Right kidney (tissue), 1 donor: ENCODE data around the gene STON1.
"Not testable (repeated sequence)": the region's sequence is repeated elsewhere in the genome, so short reads cannot be mapped to it uniquely, and the experiment has no call there.

Source experiments
- DNase-seq: peaks from one replicate; pipeline ENCODE4 v3.0.0-alpha.2; 2016

STON1 gene

DNA sequence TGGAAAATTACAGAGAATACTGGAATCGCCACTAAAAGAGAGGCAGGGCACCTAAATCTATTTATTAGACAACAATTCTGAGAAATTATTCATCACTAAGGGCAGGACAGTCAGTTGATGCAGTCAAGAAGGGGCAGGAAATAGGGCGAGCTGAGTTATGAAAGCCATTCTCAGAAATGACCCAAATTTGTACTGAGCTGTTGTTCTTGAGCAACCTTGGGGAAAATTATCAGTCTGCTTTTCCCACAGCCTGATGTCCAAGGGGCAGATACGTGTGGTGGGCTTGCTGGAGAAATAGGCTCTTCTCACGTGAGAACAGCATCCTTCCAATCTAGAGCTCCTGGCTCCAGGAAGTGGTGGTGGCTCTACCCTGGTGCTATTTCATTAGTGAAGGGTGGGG, 38.6 kb downstream of the STON1 start:
- no peak for DNase-seq

DNA sequence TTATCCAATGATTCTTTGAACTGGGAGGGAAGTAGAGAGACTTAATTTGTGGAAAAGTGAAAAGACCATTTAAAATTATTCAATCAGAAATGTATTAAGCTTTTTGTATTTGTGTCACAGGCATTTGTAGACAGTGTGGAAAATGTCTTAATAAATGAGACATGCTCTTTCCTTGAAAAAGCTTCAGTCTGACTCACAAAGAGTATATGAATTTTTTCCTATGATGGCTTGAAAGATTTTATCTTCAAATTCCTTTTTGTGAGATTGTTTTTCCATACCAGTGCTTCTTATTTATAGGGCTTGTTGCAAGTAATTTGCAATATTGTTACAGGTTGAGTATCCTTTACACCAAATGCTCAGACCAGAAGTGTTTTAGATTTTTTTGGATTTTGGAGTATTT, 39.5 kb downstream of the STON1 start:
- no peak for DNase-seq

DNA sequence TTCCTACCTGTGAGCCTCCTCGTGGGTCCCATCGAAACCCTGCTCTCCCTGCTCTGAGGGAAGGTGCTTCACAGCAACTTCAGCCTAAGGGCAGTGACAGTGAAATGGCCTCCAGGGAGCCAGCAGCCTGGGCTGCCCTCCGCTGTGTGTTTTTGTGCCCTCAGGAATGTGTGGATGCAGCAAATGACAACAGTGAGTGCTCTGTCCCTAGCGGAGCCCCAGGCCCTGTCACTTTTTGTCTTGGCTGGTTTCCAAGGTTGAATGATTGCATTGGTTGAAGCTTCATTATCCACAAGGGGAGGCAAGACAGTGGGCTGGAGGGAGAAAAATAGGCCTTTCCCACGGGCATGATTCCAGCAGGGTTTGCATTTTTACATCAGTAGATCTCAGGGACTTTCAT, 42.9 kb downstream of the STON1 start:
- no peak for DNase-seq

DNA sequence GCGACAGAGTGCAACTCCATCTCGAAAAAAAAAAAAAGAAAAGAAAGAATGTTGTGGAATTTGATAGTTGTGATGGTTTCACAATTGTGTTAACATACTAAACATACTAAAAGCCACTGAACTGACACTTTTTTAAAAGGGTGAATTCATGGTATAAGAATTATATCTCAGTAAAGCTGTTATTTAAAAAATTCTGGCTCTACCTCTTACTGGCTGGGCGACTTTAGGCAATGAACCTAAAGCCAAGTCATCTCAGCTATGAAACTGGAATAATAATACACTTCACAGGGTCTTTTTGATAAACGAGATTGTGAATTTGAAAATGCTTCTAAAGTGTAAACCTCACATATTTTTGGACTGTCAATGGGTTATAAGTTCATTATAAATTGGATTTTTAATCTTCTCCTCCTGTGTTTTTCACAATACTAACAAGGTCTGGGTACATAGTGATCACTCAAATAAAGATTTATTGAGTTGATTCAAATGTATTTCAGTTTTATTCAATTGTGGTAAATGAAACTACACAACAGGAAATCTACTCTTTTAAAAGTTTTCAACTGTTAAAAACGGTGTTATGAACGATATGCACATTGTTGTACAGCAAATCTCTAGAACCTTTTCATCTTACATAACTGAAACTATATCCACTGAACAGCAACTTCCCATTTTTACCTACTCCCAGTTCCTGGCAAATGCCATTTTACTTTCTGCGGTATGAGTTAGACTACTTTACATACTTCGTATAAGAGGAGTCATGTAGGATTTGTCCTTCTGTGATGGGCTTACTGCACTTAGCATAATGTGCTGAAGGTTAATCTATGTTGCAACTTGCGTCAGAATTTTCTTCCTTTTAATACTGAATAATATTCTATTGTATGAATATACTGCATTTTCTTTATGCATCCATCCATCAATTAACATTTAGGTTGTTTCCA, 44.7 kb downstream of the STON1 start:
- no peak for DNase-seq

DNA sequence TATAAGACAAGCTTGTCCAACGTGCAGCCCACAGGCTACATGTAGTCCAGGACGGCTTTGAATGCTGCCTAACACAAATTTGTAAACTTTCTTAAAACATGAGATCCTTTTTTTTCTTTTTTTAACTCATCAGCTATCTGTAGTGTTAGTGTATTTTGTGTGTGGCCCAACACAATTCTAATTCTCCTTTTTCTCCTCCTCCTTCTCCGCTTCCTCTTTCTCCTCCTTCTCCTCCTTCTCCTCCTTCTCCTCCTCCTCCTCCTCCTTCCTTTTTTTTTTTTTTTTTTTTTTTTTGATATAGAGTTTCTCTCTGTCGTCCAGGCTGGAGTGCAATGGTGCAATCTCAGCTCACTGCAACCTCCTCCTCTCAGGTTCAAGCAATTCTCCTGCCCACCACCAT, 48.4 kb downstream of the STON1 start:
- no peak for DNase-seq

DNA sequence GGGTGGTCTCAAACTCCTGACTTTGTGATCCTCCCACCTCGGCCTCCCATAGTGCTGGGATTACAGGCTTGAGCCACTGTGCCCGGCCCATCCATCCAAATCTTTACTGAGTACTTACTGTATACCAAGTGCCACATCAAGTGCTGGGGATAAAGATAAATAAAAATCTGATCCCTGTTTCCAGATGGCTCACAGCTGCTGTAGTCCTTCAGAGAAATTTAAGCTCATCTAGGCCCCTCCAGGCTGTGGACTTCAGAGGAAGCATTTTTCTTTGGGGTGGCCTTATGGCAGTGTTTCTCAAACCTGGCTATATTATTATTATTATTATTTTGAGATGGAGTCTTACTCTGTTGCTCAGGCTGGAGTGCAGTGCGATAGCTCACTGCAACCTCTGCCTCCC, 54.0 kb downstream of the STON1 start:
- no peak for DNase-seq

DNA sequence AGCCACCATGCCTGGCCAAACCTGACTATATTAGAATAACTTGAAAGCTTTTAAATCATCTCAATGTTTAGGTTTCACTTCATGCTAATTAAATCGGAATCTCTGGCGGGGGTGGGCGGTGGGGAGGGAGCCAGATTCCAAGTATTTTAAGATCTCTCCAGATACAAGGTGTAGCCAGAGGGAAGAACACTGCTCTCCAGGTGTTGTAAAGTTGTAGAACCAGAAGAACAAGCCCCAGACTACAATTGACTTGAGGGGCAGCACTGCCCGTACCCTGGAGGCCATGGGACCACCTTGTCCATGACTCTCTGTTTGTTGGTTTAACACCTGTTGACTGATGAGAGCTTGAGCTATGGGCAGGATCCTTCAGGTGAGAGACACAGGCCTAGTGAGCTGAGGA, 54.6 kb downstream of the STON1 start:
- no peak for DNase-seq

DNA sequence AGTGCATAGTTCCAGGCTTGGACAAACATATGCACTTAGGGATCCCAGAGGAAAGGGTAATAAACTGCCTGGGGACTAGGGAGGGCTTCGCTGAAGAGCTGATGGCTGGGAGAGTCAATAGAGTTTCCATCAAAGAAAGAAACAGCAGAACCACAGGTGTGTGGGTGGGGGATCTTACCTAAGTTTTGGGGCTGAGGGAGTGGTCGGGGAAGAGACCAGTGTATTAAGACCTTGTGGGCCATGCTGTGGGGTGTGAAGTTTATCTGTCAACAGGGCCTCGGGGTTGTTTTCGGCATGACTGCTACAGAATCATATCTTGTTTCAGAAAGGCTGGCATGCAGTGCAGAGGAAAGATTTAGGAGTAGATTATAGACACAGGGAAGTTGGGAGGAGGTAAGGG, 56.5 kb downstream of the STON1 start:
- no peak for DNase-seq

DNA sequence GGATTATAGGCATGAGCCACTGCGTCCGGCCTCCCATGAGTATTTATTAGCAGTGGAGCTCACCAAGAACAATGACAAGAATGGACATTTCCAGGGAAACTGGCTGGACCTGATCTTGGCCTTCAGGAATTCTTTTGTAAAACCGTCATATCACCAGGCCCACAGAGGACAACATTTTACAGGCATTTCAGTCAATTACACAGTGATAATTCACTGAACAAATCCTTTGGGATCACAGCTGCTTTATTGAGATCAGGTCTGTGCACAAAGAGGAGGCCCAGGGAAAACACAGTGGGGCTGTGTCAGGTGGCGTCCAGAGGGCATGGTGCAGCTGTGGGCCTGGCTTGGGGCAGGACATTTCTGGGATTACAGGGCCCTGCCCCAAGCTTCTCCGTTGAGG, 57.6 kb downstream of the STON1 start:
- DNase-seq: no peak

DNA sequence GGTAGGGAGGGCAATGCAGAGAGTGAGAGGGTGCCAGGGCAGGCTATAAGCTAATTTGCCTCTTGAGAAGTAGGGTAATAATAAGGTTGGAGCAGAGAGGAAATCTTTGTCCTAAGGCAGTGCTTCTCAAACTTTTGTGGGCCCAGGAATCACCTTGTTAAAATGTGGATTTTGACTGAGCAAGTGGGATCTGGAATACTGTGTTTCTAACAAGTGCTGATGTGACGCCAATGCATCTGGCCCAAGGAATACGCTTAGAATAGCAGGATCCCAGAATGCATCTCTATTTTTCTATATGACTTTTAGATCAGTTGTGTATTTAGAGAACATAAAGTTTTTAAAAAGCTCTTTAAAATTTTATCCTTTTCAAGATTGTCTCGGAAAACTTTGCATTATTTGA, 58.0 kb downstream of the STON1 start:
- DNase-seq: no peak

DNA sequence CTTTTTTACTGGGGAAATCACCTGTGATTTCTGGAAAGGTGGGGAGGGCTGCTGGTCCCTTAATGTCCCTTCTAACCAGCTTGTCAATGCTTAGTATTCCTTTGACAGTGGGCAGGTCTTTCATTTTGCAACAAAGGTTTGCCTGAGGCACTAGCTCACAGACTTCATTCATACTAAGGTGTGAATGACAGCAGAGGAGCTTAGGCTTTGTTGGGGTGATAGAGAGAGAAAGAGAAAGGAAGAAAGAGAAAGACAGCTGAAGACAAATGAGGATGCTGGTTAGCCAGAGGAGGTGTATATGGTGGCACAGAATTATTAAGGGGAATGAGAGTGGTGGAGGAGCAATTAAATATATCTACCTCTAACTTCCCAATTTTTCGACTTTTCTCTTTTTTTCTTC, 58.8 kb downstream of the STON1 start:
- DNase-seq: peak; percentile 25

DNA sequence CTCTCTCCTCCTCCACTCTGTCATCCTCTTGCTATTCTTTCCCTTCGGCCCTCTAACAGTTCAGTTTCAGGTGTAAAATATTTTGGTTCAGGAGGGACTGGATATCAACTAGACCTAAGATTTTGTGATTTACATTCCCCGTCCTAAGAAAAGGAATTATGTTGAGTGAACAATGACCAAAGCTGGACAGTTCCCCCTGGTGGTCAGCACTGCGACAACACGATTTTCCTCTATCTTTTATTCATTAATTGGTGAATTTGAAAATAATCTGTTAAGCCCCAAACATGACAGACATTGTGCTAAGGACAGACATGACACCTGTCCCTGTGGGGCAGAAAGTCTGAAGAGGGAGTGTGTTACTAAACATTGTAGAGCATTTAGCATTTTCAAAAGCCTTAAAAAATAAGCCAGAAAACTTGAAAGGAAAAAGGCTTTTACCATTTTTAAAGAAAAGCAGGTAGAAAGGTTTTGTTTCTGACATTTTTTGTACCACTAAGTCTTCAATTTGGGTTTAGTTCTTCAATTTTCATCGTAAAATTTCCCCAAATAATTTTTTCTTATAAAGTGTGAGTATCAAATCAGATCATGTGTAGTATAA, 59.3 kb downstream of the STON1 start:
- peak; percentile 35 for DNase-seq

DNA sequence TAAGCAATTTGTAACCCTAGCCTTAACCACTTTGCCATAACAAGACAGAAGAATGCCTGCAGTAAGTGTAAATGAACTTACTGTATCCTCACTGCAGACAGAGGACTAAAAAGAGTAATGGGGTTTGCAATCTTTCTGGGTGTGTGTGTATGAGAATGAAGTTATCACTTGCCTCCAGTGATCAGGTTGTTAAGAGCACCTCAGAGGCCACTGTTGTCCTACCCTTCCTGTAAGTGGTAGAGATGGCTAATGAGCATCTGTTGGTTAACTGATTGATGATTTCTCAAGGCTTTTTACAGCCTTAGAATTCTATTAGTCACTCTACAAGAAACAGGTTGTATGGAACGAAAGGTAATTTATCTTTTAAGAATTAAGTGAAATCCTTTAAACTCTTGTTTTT, 60.1 kb downstream of the STON1 start:
- DNase-seq: no peak

DNA sequence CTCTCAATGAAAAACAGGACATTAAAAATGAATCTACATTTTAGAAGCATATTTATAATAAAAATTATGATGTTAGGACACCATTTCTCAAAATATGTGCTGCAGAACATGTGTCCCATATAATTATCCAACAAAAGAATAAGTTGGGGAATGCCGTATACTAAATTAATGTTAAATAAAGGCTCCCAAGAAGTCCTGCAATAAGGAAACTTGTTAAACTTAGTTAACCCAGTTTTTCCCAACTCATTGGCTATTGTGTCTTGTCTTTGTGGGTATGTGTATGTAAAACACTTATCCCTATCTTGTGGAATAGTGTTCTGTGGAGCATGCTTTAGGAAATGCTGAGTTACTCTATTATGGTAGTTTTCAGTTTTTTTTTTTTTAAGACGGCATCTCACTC, 62.1 kb downstream of the STON1 start:
- DNase-seq: no peak

DNA sequence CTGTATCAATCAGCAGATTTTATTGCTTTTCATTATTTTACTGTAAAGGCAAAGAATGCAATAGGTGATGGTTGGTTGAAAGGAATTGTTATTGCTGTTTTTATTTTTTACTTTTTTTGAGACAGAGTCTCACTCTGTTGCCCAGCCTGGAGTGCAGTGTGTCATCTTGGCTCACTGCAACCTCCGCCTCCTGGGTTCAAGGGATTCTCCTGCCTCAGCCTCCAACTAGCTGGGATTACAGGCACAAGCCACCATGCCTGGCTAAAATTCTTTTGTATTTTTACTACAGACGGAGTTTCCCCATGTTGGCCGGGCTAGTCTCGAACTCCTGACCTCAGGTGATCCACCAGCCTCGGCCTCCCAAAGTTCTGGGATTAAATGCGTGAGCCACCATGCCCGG, 66.8 kb downstream of the STON1 start:
- DNase-seq: not testable (repeated sequence)

DNA sequence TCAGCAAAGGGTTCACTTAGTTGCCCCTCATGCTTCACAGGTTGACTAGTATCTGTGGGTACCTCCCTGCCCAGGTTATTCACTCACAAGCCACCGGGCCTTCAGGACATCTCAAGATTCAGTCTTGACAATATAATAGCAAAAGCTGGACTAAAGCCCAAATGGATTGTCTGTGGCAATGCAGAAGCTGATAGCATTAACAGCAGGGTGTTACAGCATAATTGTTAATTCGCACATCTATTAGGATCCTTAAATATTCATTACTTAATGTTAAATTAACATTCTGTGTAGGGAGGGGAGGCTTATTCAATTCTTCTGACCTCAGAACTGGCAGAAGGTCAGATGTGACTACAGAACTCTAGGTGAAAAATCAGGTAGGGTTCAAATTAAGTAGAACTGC, 67.5 kb downstream of the STON1 start:
- DNase-seq: no peak

DNA sequence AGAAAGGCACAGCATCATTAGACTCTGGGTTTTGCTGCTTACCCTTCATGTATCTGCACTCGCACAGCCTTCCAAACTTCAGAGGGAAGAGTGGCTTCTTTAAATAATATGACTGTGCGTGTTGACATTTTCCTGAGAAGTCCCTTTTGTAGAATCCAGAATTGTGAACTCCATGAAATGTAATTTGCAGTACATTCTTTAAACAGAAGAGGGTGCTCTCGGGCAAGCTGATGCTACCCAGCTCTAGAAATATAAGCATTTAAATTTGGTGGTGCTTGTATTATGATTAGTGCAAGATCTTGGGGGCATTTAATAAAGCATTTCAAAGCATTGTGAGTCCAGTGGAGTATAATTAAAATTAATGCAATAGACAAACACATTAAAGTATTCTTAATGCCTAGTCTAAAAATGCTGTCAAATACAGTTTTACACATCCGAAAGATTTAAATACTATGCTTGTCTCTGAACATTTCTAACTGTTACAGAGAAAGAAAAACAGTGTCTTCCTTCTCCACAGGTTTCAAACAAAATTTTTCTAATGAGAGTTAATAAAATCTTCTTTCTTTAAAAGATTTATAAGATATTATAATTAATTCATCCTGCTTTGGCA, 70.4 kb downstream of the STON1 start:
- DNase-seq: peak; percentile 31

DNA sequence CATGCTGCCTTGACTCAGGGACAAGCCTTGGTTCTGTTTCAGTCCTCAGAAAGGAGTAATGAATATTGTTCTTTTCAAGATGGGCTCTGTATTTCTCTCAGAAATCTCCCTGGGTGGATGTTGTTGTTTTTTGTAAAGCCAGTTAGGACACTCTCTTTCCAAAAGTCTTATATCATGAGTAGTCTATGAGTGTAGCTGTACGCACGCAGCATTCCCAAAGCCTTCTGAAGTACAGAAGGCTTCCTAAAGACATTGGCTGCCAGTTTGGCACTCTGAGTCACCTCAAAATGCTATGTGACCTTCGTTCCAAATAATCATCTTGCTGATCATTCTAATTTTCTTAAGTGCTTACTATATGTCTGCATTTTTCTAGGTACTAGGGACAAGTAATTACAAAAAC, 71.0 kb downstream of the STON1 start:
- no peak for DNase-seq

DNA sequence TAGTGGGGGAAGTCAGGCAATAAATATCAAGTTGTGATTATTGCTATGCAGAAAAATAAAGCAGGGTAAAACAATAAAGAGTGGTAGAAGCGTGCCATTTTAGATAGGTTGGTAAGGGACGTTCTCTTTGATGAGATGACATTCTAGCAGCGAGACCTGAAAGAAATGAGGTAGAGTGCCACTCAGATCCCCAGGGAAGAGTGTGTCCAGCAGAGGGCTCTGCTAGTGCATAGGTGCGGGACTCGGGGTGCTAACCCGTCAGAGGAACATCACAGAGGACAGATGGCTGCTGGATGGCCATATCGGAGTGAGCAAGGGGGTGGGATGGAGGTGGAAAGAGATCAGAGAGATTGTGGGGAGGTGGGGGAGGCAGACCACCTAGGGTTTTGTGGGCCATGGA, 71.4 kb downstream of the STON1 start:
- no peak for DNase-seq

DNA sequence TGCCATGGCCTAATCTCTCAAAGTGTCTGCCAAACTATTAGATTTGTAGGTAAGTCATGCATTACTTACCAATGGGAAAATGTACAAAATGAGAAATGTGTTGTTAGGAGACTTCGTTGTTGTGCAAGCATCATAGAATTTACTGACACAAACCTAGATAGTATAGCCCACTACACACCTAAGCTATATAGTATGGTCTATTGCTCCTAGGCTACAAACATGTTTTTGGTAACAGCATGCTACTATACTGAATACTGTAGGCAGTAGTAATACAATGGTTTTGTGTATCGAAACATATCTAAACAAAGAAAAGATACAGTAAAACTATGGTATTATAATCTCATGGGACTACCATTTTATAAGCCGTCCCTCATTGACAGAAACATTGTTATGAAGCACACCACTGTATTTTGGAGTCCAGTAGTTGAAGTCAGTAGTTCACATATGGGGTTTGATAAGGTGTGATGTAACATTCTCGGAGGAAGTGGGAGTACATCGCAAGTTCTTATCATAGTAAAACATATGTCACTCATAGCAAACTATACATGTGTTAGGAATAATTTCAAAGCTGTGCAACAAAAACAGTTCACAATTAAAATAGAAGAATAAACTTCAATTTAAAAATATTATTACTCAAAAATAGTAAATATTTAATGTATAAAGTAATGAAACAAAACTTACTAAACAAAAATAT, 75.7 kb downstream of the STON1 start:
- no peak for DNase-seq

DNA sequence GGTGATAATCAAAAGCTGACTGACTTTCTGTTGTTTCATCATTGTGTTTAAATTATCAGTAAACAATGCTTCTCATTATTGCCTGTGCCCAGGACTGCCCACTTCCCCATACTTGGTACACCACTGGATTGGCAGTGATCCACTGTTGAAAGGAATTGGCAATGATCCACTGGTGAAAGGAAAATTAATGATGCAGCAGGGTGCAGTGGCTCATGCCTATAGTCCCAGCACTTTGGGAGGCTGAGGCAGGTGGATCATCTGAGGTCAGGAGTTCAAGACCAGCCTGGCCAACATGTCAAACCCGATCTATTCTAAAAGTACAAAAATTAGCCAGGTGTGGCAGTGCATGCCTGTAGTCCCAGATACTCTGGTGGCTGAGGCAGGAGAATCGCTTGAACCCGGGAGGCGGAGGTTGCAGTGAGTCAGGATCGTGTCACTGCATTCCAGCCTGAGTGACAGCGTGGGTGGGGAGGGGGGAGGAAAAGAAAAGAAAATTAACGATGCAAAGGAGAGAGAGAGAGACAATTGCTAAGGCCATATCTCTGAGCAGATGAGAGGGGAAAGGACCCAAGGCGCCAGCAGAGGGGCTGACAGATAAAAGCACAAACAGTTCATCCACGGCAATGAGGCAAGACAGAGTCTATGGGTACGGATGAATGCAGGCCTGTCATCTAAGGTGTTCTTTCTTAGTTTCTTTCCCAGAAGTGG, 77.5 kb downstream of the STON1 start:
- no peak for DNase-seq

DNA sequence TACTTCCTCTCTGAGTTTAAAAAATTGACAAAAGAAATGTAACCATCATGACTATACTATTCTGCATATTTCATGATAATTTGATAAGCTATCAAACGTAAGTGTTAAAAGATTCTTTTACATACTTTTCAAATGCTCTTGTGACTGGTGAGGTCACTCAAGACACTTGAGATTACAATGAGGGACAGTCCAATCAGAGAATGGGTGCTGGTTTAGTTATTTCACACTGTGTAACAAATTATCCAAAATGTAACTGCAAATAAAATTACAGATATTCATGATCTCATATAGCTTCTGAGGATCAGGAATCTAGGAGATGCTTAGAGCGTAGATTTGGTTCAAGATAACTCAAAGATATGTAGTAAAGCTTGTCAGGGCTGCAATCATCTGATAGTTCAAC, 83.3 kb downstream of the STON1 start:
- DNase-seq: no peak
